CD4-positive, alpha-beta T cell (primary cell): ENCODE results near the gene ASB5. TPM values are rescaled to one million over a fixed set of nuclear protein-coding genes. Genes with fewer than 3 reads are reported as not detected.

Experiments used
- ATAC-seq: fragments of 200-7000 bp; cut with Tn5 transposase; one replicate; pipeline ENCODE4 v1.10.0; 2022; ENCODE audit warnings: mild to moderate bottlenecking; ENCODE audit not compliant: poor library complexity
- CTCF ChIA-PET: fragments of 350-600 bp; sonication (Branson Sonifier 250); formaldehyde crosslinking; loops from one replicate; lab custom pipeline; 2021; ENCODE audit warnings: antibody characterized with exemption, inconsistent platforms; lab: Charles Lee
- POLR2A ChIA-PET: fragments of 350-600 bp; sonication (Branson Sonifier 250); formaldehyde crosslinking; loops from one replicate; lab custom pipeline; 2021; ENCODE audit warnings: antibody characterized with exemption, inconsistent platforms; lab: Charles Lee
- DNase-seq, 14 experiments: peaks; one replicate each; pipeline ENCODE4 v3.0.0-alpha.2; 2013 to 2020; ENCODE audit warnings: mixed read lengths in 2 of 14
- H3K27ac ChIP-seq, 2 donors: one replicate each; pipeline versions ENCODE4 v1.5.1 to v1.7.0; 2013; ENCODE audit warnings: low read length in 2 of 2, low read depth in 1 of 2, mild to moderate bottlenecking in 1 of 2
- H3K27me3 ChIP-seq, 2 experiments: 1 replicate in 1 of 2; 2 replicates in 1 of 2; pipeline versions ENCODE4 v1.6.1 to v1.7.0; 2013; ENCODE audit warnings: low read length in 2 of 2, control low read depth in 1 of 2, mild to moderate bottlenecking in 1 of 2, moderate library complexity in 1 of 2; ENCODE audit not compliant: insufficient read depth in 2 of 2, control insufficient read depth in 1 of 2
- H3K36me3 ChIP-seq: one replicate; pipeline ENCODE4 v1.6.1; 2013; ENCODE audit warnings: low read length, control low read depth; ENCODE audit not compliant: insufficient read depth
- H3K4me1 ChIP-seq: one replicate; pipeline ENCODE4 v1.6.1; 2013; ENCODE audit warnings: low read length, control low read depth; ENCODE audit not compliant: insufficient read depth
- H3K4me3 ChIP-seq: one replicate; pipeline ENCODE4 v1.5.1; 2013; ENCODE audit warnings: mild to moderate bottlenecking, low read length, moderate library complexity
- H3K9me3 ChIP-seq, 2 experiments: 1 replicate in 1 of 2; 2 replicates in 1 of 2; pipeline versions ENCODE4 v1.6.1 to v1.7.0; 2013; ENCODE audit warnings: low read length in 2 of 2, mild to moderate bottlenecking in 2 of 2, control low read depth in 1 of 2, moderate library complexity in 1 of 2; ENCODE audit not compliant: control insufficient read depth in 1 of 2, insufficient read depth in 1 of 2
- H3K27ac Mint-ChIP-seq: one replicate; pipeline ENCODE4 v1.8.0; 2020; ENCODE audit warnings: mixed read lengths
- H3K27me3 Mint-ChIP-seq: one replicate; pipeline ENCODE4 v1.8.0; 2021; ENCODE audit warnings: mixed read lengths
- H3K36me3 Mint-ChIP-seq: one replicate; pipeline ENCODE4 v1.8.0; 2021; ENCODE audit warnings: low read depth, mixed read lengths
- H3K4me1 Mint-ChIP-seq: one replicate; pipeline ENCODE4 v1.8.0; 2021; ENCODE audit warnings: low read depth, mixed read lengths
- H3K4me3 Mint-ChIP-seq: one replicate; pipeline ENCODE4 v1.8.0; 2020; ENCODE audit warnings: mild to moderate bottlenecking, mixed read lengths
- H3K9me3 Mint-ChIP-seq: one replicate; pipeline ENCODE4 v1.8.0; 2020; ENCODE audit warnings: mixed read lengths
- intact Hi-C, 2 experiments: fragments of 100-400 bp; cut with DNase I in 1 of 2; cut with micrococcal nuclease in 1 of 2; formaldehyde crosslinking; loops; one replicate each; pipeline versions ENCODE4 v1.15.1 to v1.9.0; 2023 to 2025; cut with DNase I, micrococcal nuclease
- total RNA-seq, 174 experiments: library from RNA in 2 of 174; stranded (reverse) in 2 of 174; gene quantifications; one replicate each; pipeline ENCODE4 v1.2.3 and lab custom pipeline; 2021 to 2026
- TF ChIP-seq, protein P1 (sequence below): fragments of 200-600 bp; IDR thresholded peaks from one replicate; pipeline ENCODE4 v1.8.0; 2022; ENCODE audit warnings: antibody characterized with exemption, mild to moderate bottlenecking

Gene ASB5
- total RNA-seq, 2 experiments from 2014 or later: not detected

DNA sequence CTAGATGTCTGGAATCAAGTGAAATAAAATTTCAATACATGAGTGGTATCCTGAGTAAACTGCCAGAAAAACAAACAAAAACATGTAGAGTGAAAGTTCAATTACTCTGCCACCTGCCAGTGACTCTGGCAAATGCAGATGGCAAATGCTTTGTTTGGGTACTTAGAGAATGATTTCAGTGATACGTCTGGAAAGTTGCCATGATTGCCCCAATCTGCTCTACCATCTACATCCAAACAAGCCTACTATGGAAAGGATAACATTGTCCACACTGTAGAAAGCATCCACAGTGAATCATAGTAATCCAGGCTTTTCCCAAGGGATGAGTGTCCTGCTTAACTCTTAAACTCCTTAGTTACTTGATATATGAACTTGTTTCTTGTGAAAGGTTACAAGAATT lies 77.0 kb downstream of the ASB5 start:
- no peak for DNase-seq
- H3K9me3 Mint-ChIP-seq: no peaks in the 10 kb centered on the region
- ATAC-seq: no peak
- Histone ChIP-seq H3K36me3 (no peaks in the 10 kb centered on the region), H3K4me1 (peaks cover 11% of the 10 kb centered on the region), H3K27ac (no peak overlapping the region), H3K27me3 (peaks cover 8 to 20% of the 10 kb centered on the region in 2 experiments), H3K9me3 (no peaks in the 10 kb centered on the region), H3K4me3 (no peak overlapping the region)
- H3K4me1 Mint-ChIP-seq: peaks cover 10% of the 10 kb centered on the region
- no peak overlapping the region for H3K4me3 Mint-ChIP-seq
- H3K27me3 Mint-ChIP-seq: peaks cover 60% of the 10 kb centered on the region
- CTCF ChIA-PET: no interaction called here
- peaks cover 7% of the 10 kb centered on the region for H3K36me3 Mint-ChIP-seq
- intact Hi-C loops: loop anchor here (2.0 to 10.0 kb wide), 5 partner anchors 123 to 1907 kb away; partner anchors contain the start of genes AGA (in 1 of the 2), CEP44 (in 1 of the 2), FBXO8 (in 1 of the 2) and WDR17 (in 1 of the 2)
- TF ChIP-seq, protein P1, sequence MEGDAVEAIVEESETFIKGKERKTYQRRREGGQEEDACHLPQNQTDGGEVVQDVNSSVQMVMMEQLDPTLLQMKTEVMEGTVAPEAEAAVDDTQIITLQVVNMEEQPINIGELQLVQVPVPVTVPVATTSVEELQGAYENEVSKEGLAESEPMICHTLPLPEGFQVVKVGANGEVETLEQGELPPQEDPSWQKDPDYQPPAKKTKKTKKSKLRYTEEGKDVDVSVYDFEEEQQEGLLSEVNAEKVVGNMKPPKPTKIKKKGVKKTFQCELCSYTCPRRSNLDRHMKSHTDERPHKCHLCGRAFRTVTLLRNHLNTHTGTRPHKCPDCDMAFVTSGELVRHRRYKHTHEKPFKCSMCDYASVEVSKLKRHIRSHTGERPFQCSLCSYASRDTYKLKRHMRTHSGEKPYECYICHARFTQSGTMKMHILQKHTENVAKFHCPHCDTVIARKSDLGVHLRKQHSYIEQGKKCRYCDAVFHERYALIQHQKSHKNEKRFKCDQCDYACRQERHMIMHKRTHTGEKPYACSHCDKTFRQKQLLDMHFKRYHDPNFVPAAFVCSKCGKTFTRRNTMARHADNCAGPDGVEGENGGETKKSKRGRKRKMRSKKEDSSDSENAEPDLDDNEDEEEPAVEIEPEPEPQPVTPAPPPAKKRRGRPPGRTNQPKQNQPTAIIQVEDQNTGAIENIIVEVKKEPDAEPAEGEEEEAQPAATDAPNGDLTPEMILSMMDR: no peak
- no peak overlapping the region for H3K27ac Mint-ChIP-seq
- POLR2A ChIA-PET: no interaction called here

DNA sequence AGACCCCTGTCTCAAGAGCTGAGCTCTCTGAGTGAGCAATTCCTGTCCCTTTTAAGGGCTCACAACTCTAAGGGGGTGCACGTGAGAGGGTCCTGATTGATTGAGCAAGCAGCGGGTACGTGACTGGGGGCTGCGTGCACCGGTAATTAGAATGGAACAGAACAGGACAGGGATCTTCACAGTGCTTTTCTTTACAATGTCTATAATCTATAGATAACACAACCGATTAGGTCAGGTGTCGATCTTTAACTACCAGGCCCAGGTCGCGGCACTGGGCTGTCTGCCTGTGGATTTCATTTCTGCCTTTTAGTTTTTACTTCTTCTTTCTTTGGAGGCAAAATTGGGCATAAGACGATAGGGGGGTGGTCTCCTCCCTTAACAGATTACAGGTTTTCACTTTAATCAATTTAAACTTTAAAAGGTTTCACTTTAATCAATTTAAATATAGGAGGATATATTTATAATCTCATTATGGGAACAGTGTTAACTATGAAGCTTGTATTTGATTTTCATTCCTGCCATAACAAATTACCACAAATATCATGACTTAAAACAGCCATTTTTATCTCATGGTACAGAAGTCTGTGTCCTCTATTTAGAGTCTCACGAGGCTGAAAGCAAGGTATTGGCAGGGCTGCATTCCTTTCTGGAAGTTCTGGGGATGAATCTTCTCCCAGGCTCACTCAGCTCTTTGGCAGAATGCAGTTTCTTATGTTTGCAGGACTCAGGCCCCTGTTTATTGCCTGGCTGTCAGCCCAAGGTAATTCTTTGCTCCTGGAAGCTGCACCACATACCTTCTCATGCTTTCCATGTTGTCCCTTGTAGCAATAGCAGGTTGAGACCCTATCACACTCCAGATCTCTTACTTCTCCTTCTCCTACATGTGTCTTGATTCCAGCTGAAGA lies 78.9 kb downstream of the ASB5 start:
- TF ChIP-seq, protein P1: no peak
- peaks cover 8 to 20% of the 10 kb centered on the region in 2 experiments for H3K27me3 ChIP-seq
- peaks cover 5% of the 10 kb centered on the region for H3K4me1 ChIP-seq
- H3K9me3 Mint-ChIP-seq: no peaks in the 10 kb centered on the region
- no peak overlapping the region for H3K4me3 ChIP-seq
- H3K27ac ChIP-seq: no peak overlapping the region
- no peak for DNase-seq
- no peaks in the 10 kb centered on the region for H3K9me3 ChIP-seq
- H3K36me3 ChIP-seq: no peaks in the 10 kb centered on the region
- H3K27ac Mint-ChIP-seq: no peak overlapping the region
- peaks cover 71% of the 10 kb centered on the region for H3K27me3 Mint-ChIP-seq
- ChIA-PET CTCF (interaction anchor here (1.4 kb wide), 1 partner anchor 20 kb away, joined by 3 read pairs; no protein-coding TSS in a partner anchor), POLR2A (no interaction called here)
- intact Hi-C loops: loop anchor here (10.0 kb wide), 4 partner anchors 125 to 1905 kb away; partner anchors contain the start of genes AGA (in 1 of the 2), CEP44 (in 1 of the 2), FBXO8 (in 1 of the 2) and WDR17 (in 1 of the 2)
- peaks cover 2% of the 10 kb centered on the region for H3K36me3 Mint-ChIP-seq
- no peak overlapping the region for H3K4me3 Mint-ChIP-seq
- peaks cover 2% of the 10 kb centered on the region for H3K4me1 Mint-ChIP-seq
- ATAC-seq: no peak

- Mint-ChIP-seq H3K36me3 (no peaks in the 10 kb centered on the region), H3K4me1 (no peaks in the 10 kb centered on the region), H3K27ac (no peak overlapping the region), H3K27me3 (peaks cover 73% of the 10 kb centered on the region), H3K4me3 (no peak overlapping the region), H3K9me3 (no peaks in the 10 kb centered on the region)
- ChIA-PET CTCF (no interaction called here), POLR2A (no interaction called here)
- Histone ChIP-seq H3K27ac (no peak overlapping the region), H3K36me3 (no peaks in the 10 kb centered on the region), H3K4me1 (no peaks in the 10 kb centered on the region), H3K27me3 (peaks cover under 1 to 17% of the 10 kb centered on the region in 2 experiments), H3K9me3 (no peaks in the 10 kb centered on the region), H3K4me3 (no peak overlapping the region)
- no peak for ATAC-seq
- no peak for DNase-seq
- intact Hi-C loops: no loop called here
- TF ChIP-seq, protein P1: no peak
Measured at GRCh38 chr4:176188654-176189053, 80.4 kb downstream of the ASB5 start.
